NCI-H1694 (cell line): ENCODE results near the gene ZNF618.
A peak's percentile ranks its signal among the peaks of the same experiment; 100 is the strongest.
"Not testable (repeated sequence)": the region's sequence is repeated elsewhere in the genome, so short reads cannot be mapped to it uniquely, and the experiment has no call there.

ENCODE experiments used
- DNase-seq: peaks from one replicate; lab custom pipeline; 2025; lab: John Stamatoyannopoulos, UW

ZNF618 gene

DNA sequence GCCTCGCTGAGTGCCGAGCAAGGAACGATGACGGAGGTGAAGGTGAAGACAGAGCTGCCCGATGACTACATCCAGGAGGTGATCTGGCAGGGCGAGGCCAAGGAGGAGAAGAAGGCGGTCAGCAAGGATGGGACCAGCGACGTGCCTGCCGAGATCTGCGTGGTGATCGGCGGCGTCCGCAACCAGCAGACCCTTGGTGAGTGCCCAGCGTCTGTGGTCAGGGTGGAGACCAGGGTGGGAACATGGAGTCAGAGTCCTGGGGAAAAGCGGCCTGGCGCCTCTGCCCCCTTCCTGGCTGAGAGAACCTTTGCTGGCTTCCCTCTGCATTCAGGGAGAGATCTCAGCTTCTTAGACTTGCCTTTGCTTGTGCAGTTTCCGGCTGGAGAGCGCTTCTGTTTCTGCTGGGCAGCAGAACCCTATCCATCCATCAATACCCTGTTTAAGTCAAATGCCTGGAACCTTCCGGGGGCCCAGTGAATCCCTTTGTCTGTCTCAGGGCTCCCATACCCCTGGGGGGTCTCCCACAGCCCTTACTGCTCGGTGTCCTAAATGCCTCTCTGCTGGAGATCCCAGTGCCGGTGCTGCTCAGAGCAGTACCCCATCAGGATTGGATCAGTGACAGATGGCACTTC lies 112.4 kb downstream of the ZNF618 start:
- no peak for DNase-seq

- DNase-seq = no peak
Measured at GRCh38 chr9:113989017-113989713, 113.1 kb downstream of the ZNF618 start.

- no peak for DNase-seq
Measured at GRCh38 chr9:113989714-113990569, 113.8 kb downstream of the ZNF618 start.

GRCh38 chr9:113990570-113990907 lies 114.4 kb downstream of the ZNF618 start:
- no peak for DNase-seq

DNA sequence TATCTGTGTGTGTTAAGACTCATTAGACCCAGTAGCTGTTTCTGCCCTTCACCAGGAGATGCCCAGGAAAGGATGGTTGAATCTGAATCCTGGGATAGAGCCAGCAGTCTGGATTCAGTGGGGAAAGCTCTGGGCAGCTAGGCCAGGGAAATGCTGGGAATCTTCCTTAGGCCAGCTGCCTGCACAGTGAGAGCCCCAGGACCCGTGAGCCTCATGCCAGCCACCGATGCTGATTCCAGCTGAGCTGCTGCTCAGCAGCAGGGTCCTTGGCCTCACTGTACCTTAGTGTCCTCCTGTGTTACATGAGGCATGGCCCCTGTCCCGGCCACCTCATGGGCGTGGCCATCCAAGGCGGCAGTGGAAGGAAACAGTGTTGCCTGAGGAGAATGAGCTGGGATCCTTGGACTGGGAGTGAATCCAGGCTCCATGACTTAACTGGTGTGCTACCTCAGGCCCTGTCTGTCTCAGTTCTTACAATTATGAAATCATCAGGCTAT lies 114.9 kb downstream of the ZNF618 start:
- no peak for DNase-seq

GRCh38 chr9:113991714-113992113 lies 115.6 kb downstream of the ZNF618 start:
- no peak for DNase-seq

- DNase-seq = peak; percentile 44
Measured at GRCh38 chr9:113992276-113992951, 116.3 kb downstream of the ZNF618 start.

- DNase-seq = no peak
Measured at GRCh38 chr9:113992994-113993393, 116.9 kb downstream of the ZNF618 start.

GRCh38 chr9:113993838-113994540 lies 117.9 kb downstream of the ZNF618 start:
- DNase-seq = peak; percentile 92

- no peak for DNase-seq
Measured at GRCh38 chr9:113995401-113995800, 119.3 kb downstream of the ZNF618 start.

DNA sequence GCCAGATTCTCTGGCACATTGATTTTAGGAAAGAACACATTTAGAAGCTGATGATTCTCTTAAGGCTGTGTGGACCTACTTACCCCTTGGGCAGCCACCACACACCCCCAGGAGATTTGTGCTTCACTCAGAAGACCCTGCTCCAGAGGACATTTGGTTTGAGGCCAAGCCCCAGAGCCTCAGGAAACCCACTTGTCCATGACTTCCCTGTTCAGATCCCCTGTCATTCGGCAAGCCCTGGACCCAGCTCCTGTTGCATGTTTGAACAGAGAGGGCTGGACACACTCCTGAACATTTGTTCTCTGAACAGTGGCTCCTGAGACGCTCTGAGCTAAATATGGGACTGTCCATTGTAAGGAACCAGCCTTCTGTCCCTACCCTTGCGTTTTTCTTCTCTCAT lies 119.9 kb downstream of the ZNF618 start:
- no peak for DNase-seq

DNA sequence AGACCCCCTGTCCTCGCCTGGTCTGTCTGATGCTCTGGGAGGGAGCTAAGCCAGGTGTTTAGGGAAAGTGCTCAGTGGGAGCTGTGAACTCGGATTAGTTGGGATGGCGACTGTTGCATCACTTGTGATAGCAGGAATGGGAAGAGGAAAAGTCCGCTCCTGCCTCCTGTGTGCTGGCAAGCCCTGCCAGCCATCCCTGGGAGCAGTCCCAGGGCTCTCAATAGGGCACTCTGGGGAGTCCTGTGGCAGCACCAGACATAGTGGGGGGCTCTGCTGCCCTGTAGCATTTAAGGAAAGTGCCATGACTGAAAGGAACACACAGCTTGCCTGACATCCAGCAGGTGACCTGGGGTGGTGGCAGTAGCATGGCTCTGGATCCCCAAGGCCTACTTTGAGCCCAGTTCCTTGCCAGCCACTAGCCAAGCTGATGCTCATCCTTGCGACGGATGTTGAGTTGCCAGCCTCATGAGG lies 120.5 kb downstream of the ZNF618 start:
- no peak for DNase-seq

- not testable (repeated sequence) for DNase-seq
Measured at GRCh38 chr9:113997064-113997463, 121.0 kb downstream of the ZNF618 start.

DNA sequence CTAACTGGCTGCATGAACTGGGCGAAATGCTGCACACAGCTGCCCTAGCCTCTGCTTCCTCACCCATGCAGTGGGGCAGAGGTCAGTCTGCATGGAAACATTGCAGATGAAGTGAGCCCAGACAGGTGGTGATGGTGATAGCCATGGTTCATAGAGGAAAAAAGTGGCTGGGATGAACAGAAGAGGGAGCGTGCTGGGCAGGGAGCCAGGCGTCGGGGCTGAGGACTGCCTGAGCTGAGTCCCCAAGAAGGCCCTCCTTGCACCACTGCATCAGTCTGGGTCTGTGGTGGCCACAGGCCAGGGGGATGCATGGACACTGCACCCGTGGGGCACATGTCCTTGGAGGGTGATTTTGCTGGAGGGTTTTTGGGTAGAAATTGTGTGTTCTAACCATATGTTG lies 121.5 kb downstream of the ZNF618 start:
- no peak for DNase-seq

- DNase-seq = no peak
Measured at GRCh38 chr9:113998114-113998513, 122.0 kb downstream of the ZNF618 start.

DNA sequence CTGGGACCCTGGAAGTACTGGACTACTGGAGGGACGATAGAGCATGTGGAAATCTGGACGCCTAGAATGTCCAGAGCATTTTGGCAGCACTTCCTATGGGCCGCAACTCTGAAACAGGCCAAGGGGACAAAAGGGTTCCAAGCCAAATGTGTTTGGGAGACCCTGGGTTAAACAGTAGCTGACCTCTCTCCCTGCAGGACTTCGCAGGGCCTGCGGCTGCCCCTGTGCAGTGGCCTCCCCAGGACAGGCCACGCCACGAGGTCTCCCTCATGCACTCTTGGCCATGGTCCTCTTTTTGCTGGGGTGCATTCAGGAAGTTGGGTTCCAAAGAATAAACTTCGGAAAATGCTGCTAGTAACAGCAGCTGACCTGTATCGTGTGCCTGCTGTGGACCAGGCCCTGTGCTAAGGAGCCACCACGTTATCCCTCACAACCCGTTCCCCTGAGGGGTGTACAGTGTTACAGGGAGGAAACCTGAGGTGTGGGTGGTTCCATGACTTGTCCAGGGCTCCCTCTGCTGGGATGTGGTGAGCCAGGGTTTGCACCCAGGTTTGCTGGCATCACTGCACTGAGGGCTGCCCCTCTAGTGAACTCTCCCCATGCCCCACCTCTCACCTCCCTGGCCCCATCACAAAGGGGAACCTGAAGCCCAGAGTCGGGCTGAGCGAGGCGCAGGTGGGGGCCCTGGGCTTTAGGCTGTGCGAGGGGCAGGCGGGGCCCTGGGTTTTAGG lies 122.6 kb downstream of the ZNF618 start:
- no peak for DNase-seq

GRCh38 chr9:113999256-114000062 lies 123.3 kb downstream of the ZNF618 start:
- no peak for DNase-seq

DNA sequence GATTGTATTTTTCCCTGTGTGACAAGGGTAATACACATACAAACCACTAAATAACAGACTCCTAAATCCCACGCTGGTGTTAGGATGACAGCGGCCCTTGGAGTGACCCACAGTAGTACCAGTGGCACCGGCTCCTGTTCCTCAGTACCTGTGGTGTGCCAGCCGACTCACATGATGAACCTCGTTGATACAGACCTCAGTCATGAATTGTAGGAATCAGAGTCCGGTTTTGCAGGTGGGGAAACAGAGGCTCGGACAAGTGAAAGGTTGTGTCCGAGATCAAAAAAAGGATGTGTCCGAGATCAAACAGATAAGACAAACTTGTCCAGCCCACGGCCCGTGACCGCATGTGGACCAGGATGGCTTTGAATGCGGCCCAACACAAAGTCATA lies 124.0 kb downstream of the ZNF618 start:
- no peak for DNase-seq

GRCh38 chr9:114000671-114001409 lies 124.7 kb downstream of the ZNF618 start:
- DNase-seq = no peak

DNA sequence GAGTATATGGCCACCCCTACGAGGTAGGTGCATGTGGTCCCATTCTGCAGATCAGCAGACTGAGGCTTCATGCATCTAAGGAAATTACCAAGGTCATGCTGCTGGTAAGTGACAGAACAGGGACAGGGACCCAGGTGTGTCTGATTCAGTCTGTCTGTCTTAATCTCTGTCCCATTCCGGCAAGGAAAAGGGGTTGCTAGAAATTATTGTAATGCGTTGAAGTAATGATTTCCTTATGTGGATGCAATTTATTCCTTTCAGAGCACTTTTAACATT lies 125.2 kb downstream of the ZNF618 start:
- no peak for DNase-seq
